Chondrocyte (in vitro differentiated cells): Measurements from ENCODE around the gene ATOSA. TPM values are rescaled to one million over a fixed set of nuclear protein-coding genes. Genes with fewer than 3 reads are reported as not detected.
A peak's percentile ranks its signal among the peaks of the same experiment; 100 is the strongest.

Source experiments
- DNase-seq: peaks from one replicate; pipeline ENCODE4 v3.0.0; 2021; ENCODE audit warnings: mixed read lengths, low spot score
- H3K27ac Mint-ChIP-seq: one replicate; pipeline ENCODE4 v1.8.0; 2021; ENCODE audit warnings: mild to moderate bottlenecking, moderate library complexity, mixed read lengths; ENCODE audit not compliant: unreplicated experiment
- H3K27me3 Mint-ChIP-seq: 2 replicates; pipeline ENCODE4 v1.8.0; 2021; ENCODE audit warnings: low read depth, mixed read lengths
- H3K36me3 Mint-ChIP-seq: 2 replicates; pipeline ENCODE4 v1.8.0; 2021; ENCODE audit warnings: low read depth, mixed read lengths
- H3K4me1 Mint-ChIP-seq: 2 replicates; pipeline ENCODE4 v1.8.0; 2021; ENCODE audit warnings: low read depth, mild to moderate bottlenecking, mixed read lengths
- H3K4me3 Mint-ChIP-seq: one replicate; pipeline ENCODE4 v1.8.0; 2021; ENCODE audit warnings: mild to moderate bottlenecking, moderate library complexity, mixed read lengths; ENCODE audit not compliant: unreplicated experiment
- H3K9me3 Mint-ChIP-seq: 2 replicates; pipeline ENCODE4 v1.8.0; 2021; ENCODE audit warnings: low read depth, mixed read lengths
- long read RNA-seq: library from polyadenylated mRNA; stranded (forward); transcript quantifications from one replicate; pipeline ENCODE4 v2.0.0, GENCODE V29; 2021
- total RNA-seq: library from RNA; stranded (reverse); gene quantifications from 3 replicates; pipeline ENCODE4 v1.2.1, GENCODE V29; 2021
- TF ChIP-seq, protein P1 (sequence below): fragments of 200-600 bp; sonication (generic); IDR thresholded peaks from 2 replicates; pipeline ENCODE4 v1.5.0; 2021; ENCODE audit warnings: antibody characterized with exemption, mild to moderate bottlenecking, moderate library complexity

Gene ATOSA, protein sequence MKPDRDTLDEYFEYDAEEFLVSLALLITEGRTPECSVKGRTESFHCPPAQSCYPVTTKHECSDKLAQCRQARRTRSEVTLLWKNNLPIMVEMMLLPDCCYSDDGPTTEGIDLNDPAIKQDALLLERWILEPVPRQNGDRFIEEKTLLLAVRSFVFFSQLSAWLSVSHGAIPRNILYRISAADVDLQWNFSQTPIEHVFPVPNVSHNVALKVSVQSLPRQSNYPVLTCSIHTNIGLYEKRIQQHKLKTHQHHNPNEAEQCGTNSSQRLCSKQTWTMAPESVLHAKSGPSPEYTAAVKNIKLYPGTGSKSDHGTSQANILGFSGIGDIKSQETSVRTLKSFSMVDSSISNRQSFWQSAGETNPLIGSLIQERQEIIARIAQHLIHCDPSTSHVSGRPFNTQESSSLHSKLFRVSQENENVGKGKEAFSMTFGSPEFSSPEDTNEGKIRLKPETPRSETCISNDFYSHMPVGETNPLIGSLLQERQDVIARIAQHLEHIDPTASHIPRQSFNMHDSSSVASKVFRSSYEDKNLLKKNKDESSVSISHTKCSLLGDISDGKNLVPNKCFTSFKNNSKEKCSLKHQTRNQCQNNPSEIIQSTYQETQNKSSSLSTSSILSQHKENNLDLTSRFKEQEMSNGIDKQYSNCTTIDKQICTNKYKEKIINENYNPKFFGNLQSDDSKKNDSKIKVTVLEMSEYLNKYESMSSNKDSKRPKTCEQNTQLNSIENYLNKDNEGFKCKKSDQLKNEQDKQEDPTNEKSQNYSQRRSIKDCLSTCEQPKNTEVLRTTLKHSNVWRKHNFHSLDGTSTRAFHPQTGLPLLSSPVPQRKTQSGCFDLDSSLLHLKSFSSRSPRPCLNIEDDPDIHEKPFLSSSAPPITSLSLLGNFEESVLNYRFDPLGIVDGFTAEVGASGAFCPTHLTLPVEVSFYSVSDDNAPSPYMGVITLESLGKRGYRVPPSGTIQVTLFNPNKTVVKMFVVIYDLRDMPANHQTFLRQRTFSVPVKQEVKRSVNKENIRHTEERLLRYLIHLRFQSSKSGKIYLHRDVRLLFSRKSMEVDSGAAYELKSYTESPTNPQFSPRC
- 18.7 to 38.8 TPM (median 21.9 TPM) in 3 replicates for total RNA-seq
- long read RNA-seq, partial matches to known transcripts: 1 of 7 reads
- long read RNA-seq, other reads (novel, unspliced or antisense): 5 of 7 reads

DNA sequence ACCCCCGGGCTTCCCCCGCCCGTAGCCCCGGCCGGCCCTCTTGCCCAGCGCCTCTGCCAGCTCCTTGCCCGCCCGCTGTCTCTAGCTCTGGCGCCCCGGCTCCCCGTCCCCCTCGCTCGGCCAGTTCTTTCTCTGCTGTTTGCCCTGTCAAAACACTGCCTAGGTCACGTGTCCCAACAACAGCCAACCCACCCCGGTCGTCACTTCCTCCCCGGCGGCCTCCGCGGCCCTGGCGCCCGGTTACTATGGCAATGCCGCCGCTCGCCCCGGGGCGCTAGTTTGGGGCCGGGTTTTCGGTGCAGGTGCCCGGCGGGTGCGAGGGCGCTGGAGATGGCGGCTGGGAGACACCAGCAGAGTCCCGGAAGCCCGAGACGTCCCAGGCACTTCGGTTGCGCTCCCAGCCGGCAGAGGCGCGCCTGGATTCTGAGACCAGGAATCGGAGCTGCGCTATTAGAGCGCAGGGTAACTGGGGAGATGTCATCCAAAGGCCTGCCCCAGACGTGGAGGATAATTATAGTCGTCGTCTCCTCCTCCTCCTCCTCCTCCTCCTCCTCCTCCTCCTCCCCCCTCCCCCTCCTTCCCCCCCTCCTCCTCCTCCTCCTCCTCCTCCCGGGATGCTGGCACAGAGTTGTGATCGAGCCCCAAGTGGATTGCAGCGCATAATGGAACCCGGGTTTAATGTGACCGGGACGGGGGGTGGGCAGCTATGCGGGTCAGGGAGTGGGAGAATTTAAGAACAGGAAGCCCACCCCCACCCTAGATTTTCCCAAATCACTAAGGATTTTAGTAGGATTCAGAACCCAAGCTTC is at the start of gene ATOSA:
TSS of gene ATOSA (minus strand) at position 157 of the 809 bp plus-strand sequence. CDS start 1,367 bp downstream, outside the sequence.
- Mint-ChIP-seq H3K27ac (peak within 1 kb of the TSS; percentile 98), H3K27me3 (peaks cover 4% of the 10 kb centered on the region), H3K9me3 (no peaks in the 10 kb centered on the region), H3K4me1 (peaks cover 28% of the 10 kb centered on the region), H3K4me3 (peak within 1 kb of the TSS; percentile 100), H3K36me3 (peaks cover 6% of the 10 kb centered on the region)
- DNase-seq: peak; percentile 97
- TF ChIP-seq, protein P1, sequence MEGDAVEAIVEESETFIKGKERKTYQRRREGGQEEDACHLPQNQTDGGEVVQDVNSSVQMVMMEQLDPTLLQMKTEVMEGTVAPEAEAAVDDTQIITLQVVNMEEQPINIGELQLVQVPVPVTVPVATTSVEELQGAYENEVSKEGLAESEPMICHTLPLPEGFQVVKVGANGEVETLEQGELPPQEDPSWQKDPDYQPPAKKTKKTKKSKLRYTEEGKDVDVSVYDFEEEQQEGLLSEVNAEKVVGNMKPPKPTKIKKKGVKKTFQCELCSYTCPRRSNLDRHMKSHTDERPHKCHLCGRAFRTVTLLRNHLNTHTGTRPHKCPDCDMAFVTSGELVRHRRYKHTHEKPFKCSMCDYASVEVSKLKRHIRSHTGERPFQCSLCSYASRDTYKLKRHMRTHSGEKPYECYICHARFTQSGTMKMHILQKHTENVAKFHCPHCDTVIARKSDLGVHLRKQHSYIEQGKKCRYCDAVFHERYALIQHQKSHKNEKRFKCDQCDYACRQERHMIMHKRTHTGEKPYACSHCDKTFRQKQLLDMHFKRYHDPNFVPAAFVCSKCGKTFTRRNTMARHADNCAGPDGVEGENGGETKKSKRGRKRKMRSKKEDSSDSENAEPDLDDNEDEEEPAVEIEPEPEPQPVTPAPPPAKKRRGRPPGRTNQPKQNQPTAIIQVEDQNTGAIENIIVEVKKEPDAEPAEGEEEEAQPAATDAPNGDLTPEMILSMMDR: no peak

DNA sequence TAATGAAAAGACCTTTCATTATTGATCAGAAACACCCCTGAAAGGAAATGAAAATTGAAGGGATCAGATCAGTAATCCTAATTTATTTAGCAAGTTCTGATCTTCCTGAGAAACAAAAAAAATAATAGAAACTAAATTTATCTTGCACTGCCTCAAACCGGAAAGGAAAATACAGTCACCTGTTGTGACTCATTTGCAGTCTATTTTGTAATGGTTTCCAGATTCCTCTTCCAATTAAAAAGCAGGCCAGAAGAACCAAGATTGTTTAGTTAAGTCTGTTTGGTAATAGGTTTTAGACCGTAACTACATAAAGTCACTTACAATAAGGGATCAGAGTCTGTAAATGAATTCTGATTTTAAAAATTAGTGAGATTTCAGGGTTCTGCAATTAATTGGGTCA is 49.7 kb upstream of the ATOSA start:
- no peak for DNase-seq
- Mint-ChIP-seq H3K9me3 (no peaks in the 10 kb centered on the region), H3K27ac (no peak overlapping the region), H3K36me3 (no peaks in the 10 kb centered on the region), H3K27me3 (peaks cover 1% of the 10 kb centered on the region), H3K4me3 (no peak overlapping the region), H3K4me1 (peaks cover 14% of the 10 kb centered on the region)
- TF ChIP-seq, protein P1: no peak

DNA sequence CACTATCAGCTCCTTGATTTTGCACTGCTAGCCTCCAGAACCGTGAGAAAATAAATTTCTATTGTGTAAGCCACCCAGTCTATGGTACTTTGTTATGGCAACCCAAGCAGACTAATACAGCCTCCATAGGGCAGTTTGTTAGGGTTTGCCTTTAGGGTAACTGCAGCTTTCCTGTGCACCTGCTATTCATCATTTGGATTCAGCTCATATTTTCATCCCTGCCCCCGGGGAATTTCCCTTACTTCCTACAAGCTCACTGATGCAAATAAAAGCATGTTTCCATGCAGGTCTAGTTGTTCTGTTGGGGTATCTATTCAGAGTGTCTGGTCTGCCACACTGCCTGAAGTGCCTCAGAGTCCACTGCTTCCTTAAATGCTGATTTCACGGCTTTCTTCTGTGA is 48.6 kb upstream of the ATOSA start:
- H3K4me3 Mint-ChIP-seq: no peak overlapping the region
- H3K4me1 Mint-ChIP-seq: peaks cover 14% of the 10 kb centered on the region
- DNase-seq: no peak
- TF ChIP-seq, protein P1: no peak
- no peaks in the 10 kb centered on the region for H3K9me3 Mint-ChIP-seq
- H3K27ac Mint-ChIP-seq: no peak overlapping the region
- H3K36me3 Mint-ChIP-seq: no peaks in the 10 kb centered on the region
- H3K27me3 Mint-ChIP-seq: peaks cover 1% of the 10 kb centered on the region

DNA sequence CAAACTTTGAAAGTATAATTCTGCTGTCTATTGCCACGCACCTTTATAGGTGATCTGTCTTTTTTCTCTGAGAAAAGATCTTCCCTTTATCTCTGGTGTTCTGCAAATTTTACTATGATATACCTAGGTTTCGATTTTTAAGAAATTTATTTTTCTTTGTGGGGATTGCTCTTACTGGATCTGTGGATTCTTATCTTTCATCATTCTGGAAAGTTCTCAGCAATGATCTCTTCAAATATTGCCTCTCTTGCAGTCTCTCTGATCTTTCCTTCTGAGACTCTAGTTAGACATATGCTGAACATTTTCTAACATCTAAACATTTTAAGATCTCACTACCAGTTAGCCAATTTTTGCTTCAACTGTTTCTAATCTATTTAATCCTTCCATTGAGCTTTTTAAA is 47.0 kb upstream of the ATOSA start:
- Mint-ChIP-seq H3K27ac (no peak overlapping the region), H3K4me1 (peaks cover 14% of the 10 kb centered on the region), H3K36me3 (no peaks in the 10 kb centered on the region), H3K9me3 (no peaks in the 10 kb centered on the region), H3K4me3 (no peak overlapping the region), H3K27me3 (peaks cover 1% of the 10 kb centered on the region)
- TF ChIP-seq, protein P1: no peak
- no peak for DNase-seq
